ENCODE results near the gene STXBP4. TPM values are rescaled to one million over a fixed set of nuclear protein-coding genes. Genes with fewer than 3 reads are reported as not detected.

Gene STXBP4
- total and polyA plus RNA-seq, 2 donors (not counting 3 experiments of a cell fraction or from before 2014, with no cell fraction given) = 1.9 to 12.9 TPM

DNA sequence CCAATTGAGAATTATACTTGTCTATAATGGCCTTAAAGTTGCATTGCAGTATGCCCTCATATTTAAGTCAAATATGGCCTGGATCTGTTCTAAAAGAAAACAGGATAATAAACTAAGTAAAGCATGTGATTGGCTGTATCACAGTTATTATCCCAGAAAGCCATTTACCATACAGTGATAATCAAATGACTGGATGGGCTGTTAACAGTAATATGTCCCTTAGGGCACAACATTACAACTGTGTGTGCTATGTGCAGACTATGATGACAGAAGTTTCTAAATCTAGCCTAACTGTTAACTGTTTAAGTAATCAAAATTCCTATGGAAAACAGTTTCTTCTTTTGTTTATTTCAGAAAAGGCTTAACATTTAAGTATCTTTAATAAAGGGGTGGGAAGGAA lies 145.7 kb downstream of the STXBP4 start:
- no peaks in the 10 kb centered on the region for H3K79me2 ChIP-seq (ENCODE audit: control insufficient read depth, insufficient read depth, low read length)
- no peaks in the 10 kb centered on the region for H3K9me1 ChIP-seq (replicated peaks; ENCODE audit: control insufficient read depth, extremely low read depth, insufficient read depth, low read length)
- dilution Hi-C loops (cut with MboI; ENCODE audit: extremely low pct_ligation_motif_present, low sequenced_read_pairs) = no loop called here
- ChIA-PET CTCF (no interaction called here), POLR2A (no interaction called here)
- H3K27ac ChIP-seq (ENCODE audit: insufficient read depth, low read depth, low read length) = no peak overlapping the region
- DNase-seq (ENCODE audit: low read depth, low spot score) (no peak), FAIRE-seq (no peak)
- no peaks in the 10 kb centered on the region for H3K9me3 ChIP-seq (replicated peaks; ENCODE audit: control insufficient read depth, insufficient read depth, low read length)
- H3K4me1 ChIP-seq (ENCODE audit: control insufficient read depth, extremely low read depth, insufficient read depth, low read length) = peaks cover 17% of the 10 kb centered on the region
- intact Hi-C loops (cut with micrococcal nuclease) = no loop called here
- TF ChIP-seq POLR2A (IDR thresholded peaks at IDR 0.05; ENCODE audit: low read depth, low read length) (no peak), GATA2 (IDR thresholded peaks at IDR 0.05; ENCODE audit: insufficient read depth, insufficient read length, low read depth, low read length) (no peak), MYC (IDR thresholded peaks at IDR 0.05; ENCODE audit: low read depth, low read length) (no peak), JUN (IDR thresholded peaks at IDR 0.05; ENCODE audit: borderline replicate concordance, insufficient read depth, insufficient read length, low read depth) (no peak), FOS (IDR thresholded peaks at IDR 0.05; ENCODE audit: borderline replicate concordance, insufficient read depth, low read length) (no peak), EZH2 (IDR thresholded peaks at IDR 0.05; ENCODE audit: borderline replicate concordance, low read depth, low read length, severe bottlenecking) (no peak), POLR2AphosphoS5 (IDR thresholded peaks at IDR 0.05; ENCODE audit: insufficient read depth, low read depth, low read length) (no peak)
- TF ChIP-seq, protein P1, sequence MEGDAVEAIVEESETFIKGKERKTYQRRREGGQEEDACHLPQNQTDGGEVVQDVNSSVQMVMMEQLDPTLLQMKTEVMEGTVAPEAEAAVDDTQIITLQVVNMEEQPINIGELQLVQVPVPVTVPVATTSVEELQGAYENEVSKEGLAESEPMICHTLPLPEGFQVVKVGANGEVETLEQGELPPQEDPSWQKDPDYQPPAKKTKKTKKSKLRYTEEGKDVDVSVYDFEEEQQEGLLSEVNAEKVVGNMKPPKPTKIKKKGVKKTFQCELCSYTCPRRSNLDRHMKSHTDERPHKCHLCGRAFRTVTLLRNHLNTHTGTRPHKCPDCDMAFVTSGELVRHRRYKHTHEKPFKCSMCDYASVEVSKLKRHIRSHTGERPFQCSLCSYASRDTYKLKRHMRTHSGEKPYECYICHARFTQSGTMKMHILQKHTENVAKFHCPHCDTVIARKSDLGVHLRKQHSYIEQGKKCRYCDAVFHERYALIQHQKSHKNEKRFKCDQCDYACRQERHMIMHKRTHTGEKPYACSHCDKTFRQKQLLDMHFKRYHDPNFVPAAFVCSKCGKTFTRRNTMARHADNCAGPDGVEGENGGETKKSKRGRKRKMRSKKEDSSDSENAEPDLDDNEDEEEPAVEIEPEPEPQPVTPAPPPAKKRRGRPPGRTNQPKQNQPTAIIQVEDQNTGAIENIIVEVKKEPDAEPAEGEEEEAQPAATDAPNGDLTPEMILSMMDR (IDR thresholded peaks at IDR 0.05; ENCODE audit: extremely low read depth in 1 of 2, insufficient read depth in 1 of 2, low read depth in 1 of 2, low read length in 2 of 2) = no peak
- TF ChIP-seq, protein P2, sequence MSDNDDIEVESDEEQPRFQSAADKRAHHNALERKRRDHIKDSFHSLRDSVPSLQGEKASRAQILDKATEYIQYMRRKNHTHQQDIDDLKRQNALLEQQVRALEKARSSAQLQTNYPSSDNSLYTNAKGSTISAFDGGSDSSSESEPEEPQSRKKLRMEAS (IDR thresholded peaks at IDR 0.05; ENCODE audit: insufficient read depth, insufficient read length) = no peak
- no peak overlapping the region for H3K9ac ChIP-seq (replicated peaks; ENCODE audit: extremely low read depth, insufficient read depth, low read length)
- H3K36me3 ChIP-seq (ENCODE audit: control insufficient read depth in 2 of 2, extremely low read depth in 1 of 2, insufficient read depth in 2 of 2, low read length in 2 of 2) = no peaks in the 10 kb centered on the region
- no peaks in the 10 kb centered on the region for H4K20me1 ChIP-seq (replicated peaks; ENCODE audit: control insufficient read depth, extremely low read depth, insufficient read depth, low read length)
- BruUV-seq (replicated peaks) = no TSS peak
- H3K27me3 ChIP-seq (ENCODE audit: control insufficient read depth in 2 of 2, insufficient read depth in 2 of 2, low read length in 2 of 2) = no peaks in the 10 kb centered on the region
- no peak overlapping the region for H3K4me3 ChIP-seq (replicated peaks in 1 of 3; ENCODE audit: insufficient read depth in 1 of 3, low read depth in 1 of 3, low read length in 3 of 3)
- no peak overlapping the region for H2AFZ ChIP-seq (ENCODE audit: low read depth, low read length)
- no peak overlapping the region for H3K4me2 ChIP-seq (ENCODE audit: insufficient read depth, low read length)
